Measurements from ENCODE around the gene RHOC. TPM values are rescaled to one million over a fixed set of nuclear protein-coding genes. Genes with fewer than 3 reads are reported as not detected.
A peak's percentile ranks its signal among the peaks of the same experiment; 100 is the strongest.

Gene RHOC
- total RNA-seq, 1 experiment from 2014 or later = 405 TPM

DNA sequence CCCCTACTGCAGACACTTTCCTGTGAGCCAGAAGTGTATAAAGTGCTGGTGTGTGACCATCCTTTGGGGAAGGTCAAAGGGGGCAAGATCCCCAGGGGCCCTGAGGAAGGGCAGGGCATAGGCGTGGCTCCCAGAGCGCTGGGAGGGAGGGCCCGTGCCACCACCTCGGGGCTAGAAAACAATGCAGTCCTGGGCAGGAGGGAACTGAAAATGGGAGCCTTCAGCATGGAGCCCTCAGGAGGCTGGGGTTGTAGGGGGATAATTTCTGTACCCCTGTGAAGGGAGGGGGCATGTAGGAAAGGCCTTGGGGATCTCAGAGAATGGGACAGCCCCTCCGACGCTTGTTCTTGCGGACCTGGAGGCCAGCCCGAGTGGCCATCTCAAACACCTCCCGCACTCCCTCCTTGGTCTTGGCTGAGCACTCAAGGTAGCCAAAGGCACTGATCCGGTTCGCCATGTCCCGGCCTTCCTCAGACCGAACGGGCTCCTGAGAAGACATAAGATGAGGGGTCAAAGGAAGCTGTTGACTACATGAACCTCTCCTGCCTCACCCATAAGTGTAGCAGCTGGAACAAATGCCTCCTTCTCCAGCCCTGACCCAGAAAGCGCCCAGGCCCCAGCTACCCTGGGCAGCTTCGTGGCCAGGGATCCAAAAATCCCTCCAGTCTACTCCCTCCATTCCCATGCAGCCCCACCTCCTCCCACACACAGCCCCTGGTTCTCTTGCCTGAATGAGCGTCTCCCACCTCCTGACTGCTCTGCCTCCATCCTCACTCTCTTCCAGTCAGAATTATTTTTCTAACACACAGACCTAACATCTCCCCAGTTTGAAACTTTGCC lies 5.5 kb downstream of the RHOC start:
- H3K9me2 ChIP-seq (replicated peaks; ENCODE audit: low read length) = no peaks in the 10 kb centered on the region
- peaks cover 44% of the 10 kb centered on the region for H3K79me2 ChIP-seq (ENCODE audit: low read length)
- POLR2A ChIA-PET (ENCODE audit: unreplicated experiment) = no interaction called here
- peaks cover 3% of the 10 kb centered on the region for H3F3A ChIP-seq (ENCODE audit: low read length, unreplicated experiment)
- H3K9me3 ChIP-seq (ENCODE audit: low read length) = no peaks in the 10 kb centered on the region
- H2AFZ ChIP-seq (ENCODE audit: low read length) = no peak overlapping the region
- DNase-seq (no peak), ATAC-seq (no peak)
- peak overlapping the region; percentile 28 for H3K9ac ChIP-seq (ENCODE audit: low read length)
- CTCF ChIA-PET = no interaction called here
- TF ChIP-seq, protein P1, sequence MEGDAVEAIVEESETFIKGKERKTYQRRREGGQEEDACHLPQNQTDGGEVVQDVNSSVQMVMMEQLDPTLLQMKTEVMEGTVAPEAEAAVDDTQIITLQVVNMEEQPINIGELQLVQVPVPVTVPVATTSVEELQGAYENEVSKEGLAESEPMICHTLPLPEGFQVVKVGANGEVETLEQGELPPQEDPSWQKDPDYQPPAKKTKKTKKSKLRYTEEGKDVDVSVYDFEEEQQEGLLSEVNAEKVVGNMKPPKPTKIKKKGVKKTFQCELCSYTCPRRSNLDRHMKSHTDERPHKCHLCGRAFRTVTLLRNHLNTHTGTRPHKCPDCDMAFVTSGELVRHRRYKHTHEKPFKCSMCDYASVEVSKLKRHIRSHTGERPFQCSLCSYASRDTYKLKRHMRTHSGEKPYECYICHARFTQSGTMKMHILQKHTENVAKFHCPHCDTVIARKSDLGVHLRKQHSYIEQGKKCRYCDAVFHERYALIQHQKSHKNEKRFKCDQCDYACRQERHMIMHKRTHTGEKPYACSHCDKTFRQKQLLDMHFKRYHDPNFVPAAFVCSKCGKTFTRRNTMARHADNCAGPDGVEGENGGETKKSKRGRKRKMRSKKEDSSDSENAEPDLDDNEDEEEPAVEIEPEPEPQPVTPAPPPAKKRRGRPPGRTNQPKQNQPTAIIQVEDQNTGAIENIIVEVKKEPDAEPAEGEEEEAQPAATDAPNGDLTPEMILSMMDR (conservative IDR thresholded peaks at IDR 0.05; ENCODE audit: low read depth, low read length) = no peak
- no peak for TF ChIP-seq EZH2phosphoT487 (IDR thresholded peaks at IDR 0.05; ENCODE audit: borderline replicate concordance, low read length)
- H3K4me3 ChIP-seq (ENCODE audit: low read length) = peak overlapping the region; percentile 24; the same call in 1 of the 2 replicates
- H3K4me2 ChIP-seq (ENCODE audit: low read length) = peak overlapping the region; percentile 75
- peaks cover 16% of the 10 kb centered on the region; the same call in 1 of the 2 replicates for H3K36me3 ChIP-seq (ENCODE audit: low read depth, low read length)
- peaks cover 63% of the 10 kb centered on the region for H3K4me1 ChIP-seq (ENCODE audit: insufficient read depth, low read length)
- H3K27me3 ChIP-seq (ENCODE audit: low read length) = no peaks in the 10 kb centered on the region
- H3K27ac ChIP-seq (ENCODE audit: low read length) = peak overlapping the region; percentile 81
- BruUV-seq (replicated peaks) = no TSS peak
- H4K20me1 ChIP-seq (ENCODE audit: low read length) = no peaks in the 10 kb centered on the region
- intact Hi-C loops (cut with micrococcal nuclease) = no loop called here

DNA sequence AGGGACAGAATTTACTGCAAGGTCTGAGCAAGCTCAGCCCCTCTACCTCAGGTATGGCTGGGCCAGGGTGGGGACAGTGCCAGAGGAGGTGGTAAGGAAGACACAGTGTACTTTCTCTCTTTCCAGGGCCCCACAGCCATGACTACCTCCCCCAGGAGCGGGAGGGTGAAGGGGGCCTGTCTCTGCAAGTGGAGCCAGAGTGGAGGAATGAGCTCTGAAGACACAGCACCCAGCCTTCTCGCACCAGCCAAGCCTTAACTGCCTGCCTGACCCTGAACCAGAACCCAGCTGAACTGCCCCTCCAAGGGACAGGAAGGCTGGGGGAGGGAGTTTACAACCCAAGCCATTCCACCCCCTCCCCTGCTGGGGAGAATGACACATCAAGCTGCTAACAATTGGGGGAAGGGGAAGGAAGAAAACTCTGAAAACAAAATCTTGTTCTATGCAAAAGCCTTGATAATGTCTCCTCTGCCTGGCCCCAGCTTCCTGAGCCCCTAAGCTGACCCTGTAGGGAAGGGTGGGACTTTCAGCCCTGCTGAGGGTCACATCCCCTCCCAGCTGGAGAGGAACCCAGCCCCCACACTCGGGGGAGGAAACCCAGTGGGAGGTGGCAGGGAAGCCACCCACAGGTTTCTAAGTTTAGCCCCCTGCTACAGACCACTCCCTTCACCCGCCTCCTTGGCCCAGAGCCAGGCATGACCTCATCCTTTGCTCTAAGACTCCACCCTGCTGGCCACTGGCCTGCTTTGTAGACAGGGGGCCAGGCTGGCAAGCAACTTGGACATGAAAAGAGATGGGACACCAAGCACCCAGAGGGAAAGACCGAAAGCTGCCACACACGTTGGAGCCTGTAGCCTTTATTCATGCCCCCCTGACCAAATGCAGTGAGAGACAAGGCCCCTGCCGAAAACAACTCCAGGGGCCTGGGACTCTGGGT lies 6.4 kb downstream of the RHOC start:
- Histone ChIP-seq H4K20me1 (ENCODE audit: low read length) (no peaks in the 10 kb centered on the region), H3K4me3 (ENCODE audit: low read length) (peak overlapping the region; percentile 25; the same call in 1 of the 2 replicates), H3K27ac (ENCODE audit: low read length) (peak overlapping the region; percentile 81), H3F3A (ENCODE audit: low read length, unreplicated experiment) (peaks cover 1% of the 10 kb centered on the region), H3K36me3 (ENCODE audit: low read depth, low read length) (peaks cover 16% of the 10 kb centered on the region; the same call in 1 of the 2 replicates), H3K27me3 (ENCODE audit: low read length) (no peaks in the 10 kb centered on the region), H3K9me2 (replicated peaks; ENCODE audit: low read length) (no peaks in the 10 kb centered on the region), H3K79me2 (ENCODE audit: low read length) (peaks cover 35% of the 10 kb centered on the region), H3K4me2 (ENCODE audit: low read length) (peak overlapping the region; percentile 75), H2AFZ (ENCODE audit: low read length) (no peak overlapping the region), H3K9ac (ENCODE audit: low read length) (peak overlapping the region; percentile 28), H3K9me3 (ENCODE audit: low read length) (no peaks in the 10 kb centered on the region), H3K4me1 (ENCODE audit: insufficient read depth, low read length) (peaks cover 60% of the 10 kb centered on the region)
- POLR2A ChIA-PET (ENCODE audit: unreplicated experiment) = no interaction called here
- TF ChIP-seq, protein P1 (conservative IDR thresholded peaks at IDR 0.05; ENCODE audit: low read depth, low read length) = no peak
- TF ChIP-seq EZH2phosphoT487 (IDR thresholded peaks at IDR 0.05; ENCODE audit: borderline replicate concordance, low read length) = no peak
- no peak for TF ChIP-seq EZH2 (IDR thresholded peaks at IDR 0.05; ENCODE audit: low read length, unreplicated experiment)
- DNase-seq (peak; percentile 92), ATAC-seq (peak; percentile 24)
- CTCF ChIA-PET = interaction anchor here (0.7 kb wide), 1 partner anchor 26 kb away, joined by 4 read pairs; the partner anchor contains the start of gene MOV10
- intact Hi-C loops (cut with micrococcal nuclease) = no loop called here
- BruUV-seq (replicated peaks) = TSS peak; percentile 4
